GM12874 (cell line): ENCODE data around the gene SLCO1A2.

Source experiments
- CTCF ChIP-seq: IDR thresholded peaks from 2 replicates; pipeline ENCODE4 v1.5.1; 2011; ENCODE audit warnings: low read depth, mild to moderate bottlenecking, control low read depth, low read length, moderate library complexity; ENCODE audit not compliant: insufficient read depth

Gene SLCO1A2

GRCh38 chr12:21239866-21240265 is 94.9 kb downstream of the SLCO1A2 start:
- TF ChIP-seq CTCF: no peak

GRCh38 chr12:21234395-21234794 is 100.3 kb downstream of the SLCO1A2 start:
- TF ChIP-seq CTCF: no peak

GRCh38 chr12:21223930-21224329 is 110.8 kb downstream of the SLCO1A2 start:
- TF ChIP-seq CTCF: no peak

- TF ChIP-seq CTCF: no peak
Measured at GRCh38 chr12:21221778-21222177, 112.9 kb downstream of the SLCO1A2 start.

GRCh38 chr12:21221072-21221471 is 113.6 kb downstream of the SLCO1A2 start:
- TF ChIP-seq CTCF: no peak

- TF ChIP-seq CTCF: no peak
Measured at GRCh38 chr12:21220266-21220665, 114.5 kb downstream of the SLCO1A2 start.

GRCh38 chr12:21219206-21219605 is 115.5 kb downstream of the SLCO1A2 start:
- no peak for TF ChIP-seq CTCF
